Activated CD4-positive, alpha-beta T cell treated with anti-CD3 and anti-CD28 coated beads, Interleukin-2, Interleukin-6, amounts not matched to agents 100 ng/mL and 50 ng/mL, durations not matched to agents 16 hours and 8 hours (primary cell): Measurements from ENCODE around the gene HIPK4.
"Not testable (repeated sequence)": the region's sequence is repeated elsewhere in the genome, so short reads cannot be mapped to it uniquely, and the experiment has no call there.

ENCODE experiments used
- DNase-seq: peaks from one replicate; pipeline ENCODE4 v3.0.0-alpha.2; 2020

Gene HIPK4

GRCh38 chr19:40416918-40417642, 27.1 kb upstream of the HIPK4 start:
- DNase-seq, result peak; percentile 28

- no peak for DNase-seq
Observed at GRCh38 chr19:40415768-40416167, 25.8 kb upstream of the HIPK4 start.

- DNase-seq, result no peak
Observed at GRCh38 chr19:40414542-40415535, 24.9 kb upstream of the HIPK4 start.

- no peak for DNase-seq
Observed at GRCh38 chr19:40413291-40413845, 23.4 kb upstream of the HIPK4 start, which contains the start of gene PRX. Gene PRX (minus strand): TSS chr19:40413378. CDS start chr19:40407932, 5,446 bp downstream.

GRCh38 chr19:40412866-40413265, 22.9 kb upstream of the HIPK4 start:
- no peak for DNase-seq

- no peak for DNase-seq
Observed at GRCh38 chr19:40411958-40412499, 22.0 kb upstream of the HIPK4 start.

- DNase-seq, result no peak
Observed at GRCh38 chr19:40411125-40411842, 21.3 kb upstream of the HIPK4 start.

- DNase-seq, result no peak
Observed at GRCh38 chr19:40410030-40410389, 20.0 kb upstream of the HIPK4 start.

- DNase-seq, result not testable (repeated sequence)
Observed at GRCh38 chr19:40408598-40408925, 18.6 kb upstream of the HIPK4 start.

- DNase-seq, result no peak
Observed at GRCh38 chr19:40407714-40408597, 18.0 kb upstream of the HIPK4 start.

- DNase-seq, result peak; percentile 95
Observed at GRCh38 chr19:40403262-40403984, 13.4 kb upstream of the HIPK4 start.

- DNase-seq, result no peak
Observed at GRCh38 chr19:40400559-40400958, 10.6 kb upstream of the HIPK4 start.

- DNase-seq, result peak; percentile 70
Observed at GRCh38 chr19:40398417-40399131, 8.6 kb upstream of the HIPK4 start.

- DNase-seq, result no peak
Observed at GRCh38 chr19:40397568-40397906, 7.6 kb upstream of the HIPK4 start.

GRCh38 chr19:40396886-40397567, 7.0 kb upstream of the HIPK4 start:
- no peak for DNase-seq

GRCh38 chr19:40395956-40396355, 6.0 kb upstream of the HIPK4 start:
- no peak for DNase-seq

- DNase-seq, result no peak
Observed at GRCh38 chr19:40394816-40395210, 4.8 kb upstream of the HIPK4 start.

- no peak for DNase-seq
Observed at GRCh38 chr19:40393894-40394815, 4.2 kb upstream of the HIPK4 start.
